ENCODE data around the gene FANCL. TPM values are rescaled to one million over a fixed set of nuclear protein-coding genes. Genes with fewer than 3 reads are reported as not detected.
"Not testable (repeated sequence)": the region's sequence is repeated elsewhere in the genome, so short reads cannot be mapped to it uniquely, and the experiment has no call there.

FANCL gene
- polyA plus RNA-seq, 2 donors, result 9.4 to 22.0 TPM

GRCh38 chr2:58187022-58187421 is 54.1 kb downstream of the FANCL start:
- not testable (repeated sequence) for H3K27me3 ChIP-seq (ENCODE audit: control insufficient read depth in 1 of 2, insufficient read depth in 2 of 2, low read length in 2 of 2); H3K27ac ChIP-seq (ENCODE audit: low read depth in 2 of 2, low read length in 1 of 2); H3K4me1 ChIP-seq (ENCODE audit: control insufficient read depth in 2 of 2, insufficient read depth in 2 of 2, low read length in 1 of 2); H3K36me3 ChIP-seq (ENCODE audit: control insufficient read depth in 2 of 2, insufficient read depth in 2 of 2, low read length in 1 of 2); H3K9me3 ChIP-seq (ENCODE audit: control insufficient read depth in 2 of 2, insufficient read depth in 1 of 2, low read depth in 1 of 2, low read length in 1 of 2); H3K4me3 ChIP-seq (ENCODE audit: low read depth in 1 of 2, low read length in 2 of 2)
- WGBS, 2 donors, result 96% methylated on average over 6 of the region's 6 CpGs

DNA sequence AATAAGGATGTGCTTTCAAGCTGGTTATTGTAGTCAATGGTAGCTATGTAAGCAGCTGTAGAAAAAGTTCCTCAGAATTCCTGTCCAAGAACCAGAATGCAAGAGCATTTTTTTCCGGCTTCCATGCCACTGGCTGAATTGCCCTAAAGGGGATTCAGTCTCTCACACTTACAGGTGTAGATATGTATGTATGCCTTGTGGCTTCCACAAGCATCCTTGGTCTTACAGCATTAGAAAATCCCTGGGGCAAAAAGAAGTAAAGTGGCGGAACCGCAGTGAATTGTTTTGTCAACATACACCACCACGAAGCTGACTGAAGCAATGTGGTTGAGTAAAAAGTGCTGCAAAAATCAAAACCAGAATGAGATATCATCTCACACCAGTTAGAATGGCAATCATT is 54.6 kb downstream of the FANCL start:
- no peak overlapping the region for H3K27ac ChIP-seq (ENCODE audit: low read depth in 2 of 2, low read length in 1 of 2)
- 78 to 79% methylated on average over 4 of the region's 4 CpGs for WGBS, 2 donors
- H3K9me3 ChIP-seq (ENCODE audit: control insufficient read depth in 2 of 2, insufficient read depth in 1 of 2, low read depth in 1 of 2, low read length in 1 of 2), result no peaks in the 10 kb centered on the region
- no peaks in the 10 kb centered on the region for H3K4me1 ChIP-seq (ENCODE audit: control insufficient read depth in 2 of 2, insufficient read depth in 2 of 2, low read length in 1 of 2)
- H3K27me3 ChIP-seq (ENCODE audit: control insufficient read depth in 1 of 2, insufficient read depth in 2 of 2, low read length in 2 of 2), result no peaks in the 10 kb centered on the region
- no peaks in the 10 kb centered on the region for H3K36me3 ChIP-seq (ENCODE audit: control insufficient read depth in 2 of 2, insufficient read depth in 2 of 2, low read length in 1 of 2)
- H3K4me3 ChIP-seq (ENCODE audit: low read depth in 1 of 2, low read length in 2 of 2), result no peak overlapping the region

DNA sequence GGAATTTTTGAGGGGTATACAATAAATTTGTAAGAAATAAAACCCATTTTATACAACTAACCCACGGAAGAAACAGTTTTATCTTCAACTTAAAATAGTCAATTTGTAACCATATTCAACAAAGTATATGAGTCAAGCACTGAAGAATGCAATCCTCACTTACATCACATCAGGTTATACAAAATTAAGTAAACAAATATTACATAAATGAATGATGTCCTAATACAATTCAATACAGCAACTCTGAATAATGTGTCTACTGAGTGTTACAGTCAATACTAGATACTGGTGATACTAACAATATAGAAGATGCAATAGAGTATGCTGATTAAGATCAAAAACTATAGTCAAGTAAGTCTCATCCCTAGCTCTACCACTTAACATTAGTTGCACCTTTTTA is 58.6 kb downstream of the FANCL start:
- Histone ChIP-seq H3K36me3 (ENCODE audit: control insufficient read depth in 2 of 2, insufficient read depth in 2 of 2, low read length in 1 of 2) (no peaks in the 10 kb centered on the region), H3K27ac (ENCODE audit: low read depth in 2 of 2, low read length in 1 of 2) (no peak overlapping the region), H3K4me3 (ENCODE audit: low read depth in 1 of 2, low read length in 2 of 2) (no peak overlapping the region), H3K27me3 (ENCODE audit: control insufficient read depth in 1 of 2, insufficient read depth in 2 of 2, low read length in 2 of 2) (no peaks in the 10 kb centered on the region), H3K9me3 (ENCODE audit: control insufficient read depth in 2 of 2, insufficient read depth in 1 of 2, low read depth in 1 of 2, low read length in 1 of 2) (no peaks in the 10 kb centered on the region), H3K4me1 (ENCODE audit: control insufficient read depth in 2 of 2, insufficient read depth in 2 of 2, low read length in 1 of 2) (no peaks in the 10 kb centered on the region)
- WGBS, 2 donors, result 88 to 91% methylated on average over 1 of the region's 1 CpG

DNA sequence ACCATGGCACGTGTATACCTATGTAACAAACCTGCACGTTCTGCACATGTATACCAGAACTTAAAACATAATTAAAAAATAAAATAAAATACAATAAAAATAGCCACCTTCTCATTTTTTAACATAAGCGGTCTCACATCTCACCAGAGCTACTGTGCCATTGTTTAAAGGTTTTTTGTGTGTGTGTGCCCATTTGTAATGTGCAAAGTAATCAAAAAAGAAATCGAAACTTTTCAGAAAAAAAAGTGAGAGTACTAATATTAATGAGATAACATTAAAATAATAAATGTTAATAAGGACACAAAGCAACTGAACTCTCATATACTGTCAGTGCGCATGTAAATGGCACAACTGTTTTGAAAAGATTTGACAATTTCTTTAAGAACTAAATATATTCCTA is 60.5 kb downstream of the FANCL start:
- no peaks in the 10 kb centered on the region for H3K27me3 ChIP-seq (ENCODE audit: control insufficient read depth in 1 of 2, insufficient read depth in 2 of 2, low read length in 2 of 2)
- H3K4me1 ChIP-seq (ENCODE audit: control insufficient read depth in 2 of 2, insufficient read depth in 2 of 2, low read length in 1 of 2), result no peaks in the 10 kb centered on the region
- no peaks in the 10 kb centered on the region for H3K36me3 ChIP-seq (ENCODE audit: control insufficient read depth in 2 of 2, insufficient read depth in 2 of 2, low read length in 1 of 2)
- no peak overlapping the region for H3K4me3 ChIP-seq (ENCODE audit: low read depth in 1 of 2, low read length in 2 of 2)
- H3K27ac ChIP-seq (ENCODE audit: low read depth in 2 of 2, low read length in 1 of 2), result no peak overlapping the region
- 97 to 99% methylated on average over 5 of the region's 5 CpGs for WGBS, 2 donors
- H3K9me3 ChIP-seq (ENCODE audit: control insufficient read depth in 2 of 2, insufficient read depth in 1 of 2, low read depth in 1 of 2, low read length in 1 of 2), result no peaks in the 10 kb centered on the region

DNA sequence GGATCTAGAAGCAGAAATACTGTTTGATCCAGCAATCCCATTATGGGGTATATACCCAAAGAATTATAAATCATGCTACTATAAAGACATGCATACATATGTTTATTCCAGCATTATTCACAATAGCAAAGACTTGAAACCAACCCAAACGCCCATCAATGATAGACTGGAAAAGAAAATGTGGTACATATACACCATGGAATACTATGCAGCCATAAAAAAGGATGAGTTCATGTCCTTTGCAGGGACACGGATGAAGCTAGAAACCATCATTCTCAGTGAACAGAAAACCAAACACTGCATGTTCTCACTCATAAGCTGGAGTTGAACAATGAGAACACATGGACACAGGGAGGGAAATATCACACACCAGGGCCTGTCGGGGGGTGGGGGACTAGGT is 61.0 kb downstream of the FANCL start:
- not testable (repeated sequence) for H3K27ac ChIP-seq (ENCODE audit: low read depth in 2 of 2, low read length in 1 of 2); H3K4me1 ChIP-seq (ENCODE audit: control insufficient read depth in 2 of 2, insufficient read depth in 2 of 2, low read length in 1 of 2); H3K36me3 ChIP-seq (ENCODE audit: control insufficient read depth in 2 of 2, insufficient read depth in 2 of 2, low read length in 1 of 2); H3K9me3 ChIP-seq (ENCODE audit: control insufficient read depth in 2 of 2, insufficient read depth in 1 of 2, low read depth in 1 of 2, low read length in 1 of 2); H3K27me3 ChIP-seq (ENCODE audit: control insufficient read depth in 1 of 2, insufficient read depth in 2 of 2, low read length in 2 of 2); H3K4me3 ChIP-seq (ENCODE audit: low read depth in 1 of 2, low read length in 2 of 2)
- WGBS, 2 donors, result 96 to 97% methylated on average over 3 of the region's 3 CpGs

GRCh38 chr2:58177187-58177586 is 63.9 kb downstream of the FANCL start:
- not testable (repeated sequence) for H3K27me3 ChIP-seq (ENCODE audit: control insufficient read depth in 1 of 2, insufficient read depth in 2 of 2, low read length in 2 of 2); H3K9me3 ChIP-seq (ENCODE audit: control insufficient read depth in 2 of 2, insufficient read depth in 1 of 2, low read depth in 1 of 2, low read length in 1 of 2); H3K36me3 ChIP-seq (ENCODE audit: control insufficient read depth in 2 of 2, insufficient read depth in 2 of 2, low read length in 1 of 2); H3K27ac ChIP-seq (ENCODE audit: low read depth in 2 of 2, low read length in 1 of 2); H3K4me3 ChIP-seq (ENCODE audit: low read depth in 1 of 2, low read length in 2 of 2); H3K4me1 ChIP-seq (ENCODE audit: control insufficient read depth in 2 of 2, insufficient read depth in 2 of 2, low read length in 1 of 2)
- 91 to 93% methylated on average over 2 of the region's 4 CpGs for WGBS, 2 donors

- H3K4me1 ChIP-seq (ENCODE audit: control insufficient read depth in 2 of 2, insufficient read depth in 2 of 2, low read length in 1 of 2); H3K9me3 ChIP-seq (ENCODE audit: control insufficient read depth in 2 of 2, insufficient read depth in 1 of 2, low read depth in 1 of 2, low read length in 1 of 2); H3K4me3 ChIP-seq (ENCODE audit: low read depth in 1 of 2, low read length in 2 of 2); H3K36me3 ChIP-seq (ENCODE audit: control insufficient read depth in 2 of 2, insufficient read depth in 2 of 2, low read length in 1 of 2); H3K27me3 ChIP-seq (ENCODE audit: control insufficient read depth in 1 of 2, insufficient read depth in 2 of 2, low read length in 2 of 2); H3K27ac ChIP-seq (ENCODE audit: low read depth in 2 of 2, low read length in 1 of 2): not testable (repeated sequence)
- WGBS, 2 donors, result 97% methylated on average over 15 to 16 of the region's 16 CpGs
These were observed 69.3 kb downstream of the FANCL start for GRCh38 chr2:58171831-58172230.

- H3K4me1 ChIP-seq (ENCODE audit: control insufficient read depth in 2 of 2, insufficient read depth in 2 of 2, low read length in 1 of 2); H3K36me3 ChIP-seq (ENCODE audit: control insufficient read depth in 2 of 2, insufficient read depth in 2 of 2, low read length in 1 of 2); H3K4me3 ChIP-seq (ENCODE audit: low read depth in 1 of 2, low read length in 2 of 2); H3K9me3 ChIP-seq (ENCODE audit: control insufficient read depth in 2 of 2, insufficient read depth in 1 of 2, low read depth in 1 of 2, low read length in 1 of 2); H3K27ac ChIP-seq (ENCODE audit: low read depth in 2 of 2, low read length in 1 of 2); H3K27me3 ChIP-seq (ENCODE audit: control insufficient read depth in 1 of 2, insufficient read depth in 2 of 2, low read length in 2 of 2): not testable (repeated sequence)
- 93 to 94% methylated on average over 7 of the region's 7 CpGs for WGBS, 2 donors
These were observed 70.7 kb downstream of the FANCL start for GRCh38 chr2:58170334-58170933.

- not testable (repeated sequence) for H3K4me1 ChIP-seq (ENCODE audit: control insufficient read depth in 2 of 2, insufficient read depth in 2 of 2, low read length in 1 of 2); H3K4me3 ChIP-seq (ENCODE audit: low read depth in 1 of 2, low read length in 2 of 2); H3K27me3 ChIP-seq (ENCODE audit: control insufficient read depth in 1 of 2, insufficient read depth in 2 of 2, low read length in 2 of 2); H3K36me3 ChIP-seq (ENCODE audit: control insufficient read depth in 2 of 2, insufficient read depth in 2 of 2, low read length in 1 of 2); H3K9me3 ChIP-seq (ENCODE audit: control insufficient read depth in 2 of 2, insufficient read depth in 1 of 2, low read depth in 1 of 2, low read length in 1 of 2); H3K27ac ChIP-seq (ENCODE audit: low read depth in 2 of 2, low read length in 1 of 2)
These were observed 71.3 kb downstream of the FANCL start for GRCh38 chr2:58169845-58170244.

- H3K9me3 ChIP-seq (ENCODE audit: control insufficient read depth in 2 of 2, insufficient read depth in 1 of 2, low read depth in 1 of 2, low read length in 1 of 2); H3K4me1 ChIP-seq (ENCODE audit: control insufficient read depth in 2 of 2, insufficient read depth in 2 of 2, low read length in 1 of 2); H3K36me3 ChIP-seq (ENCODE audit: control insufficient read depth in 2 of 2, insufficient read depth in 2 of 2, low read length in 1 of 2); H3K4me3 ChIP-seq (ENCODE audit: low read depth in 1 of 2, low read length in 2 of 2); H3K27ac ChIP-seq (ENCODE audit: low read depth in 2 of 2, low read length in 1 of 2); H3K27me3 ChIP-seq (ENCODE audit: control insufficient read depth in 1 of 2, insufficient read depth in 2 of 2, low read length in 2 of 2): not testable (repeated sequence)
- WGBS, 2 donors, result 94 to 98% methylated on average over 6 of the region's 6 CpGs
These were observed 73.0 kb downstream of the FANCL start for GRCh38 chr2:58168130-58168529.
